Measurements from ENCODE around the gene PSMF1. TPM values are rescaled to one million over a fixed set of nuclear protein-coding genes. Genes with fewer than 3 reads are reported as not detected.

The PSMF1 gene
- total and polyA plus RNA-seq, 2 of the 13 experiments (the other 11 are each of a cell fraction or from before 2014, with no cell fraction given): 82.5 to 86.0 TPM

- TF ChIP-seq ZNF513 (CRISPR knock-in tag; conservative IDR thresholded peaks at IDR 0.05): no peak
- peak; percentile 49; the same call in 1 of the 2 replicates for TF ChIP-seq ZNF543 (CRISPR knock-in tag; IDR thresholded peaks at IDR 0.05)
- TF ChIP-seq CCDC6 (CRISPR knock-in tag; IDR thresholded peaks at IDR 0.05): 0 out of 2 replicates have a peak, but pooled peaks have one; percentile 45
- TF ChIP-seq ZNF598 (CRISPR knock-in tag; IDR thresholded peaks at IDR 0.05; ENCODE audit: borderline replicate concordance): peak; percentile 96; the same call in 1 of the 2 replicates
- 0 out of 2 replicates have a peak, but pooled peaks have one; percentile 11 for TF ChIP-seq ISX (CRISPR knock-in tag; conservative IDR thresholded peaks at IDR 0.05)
- TF ChIP-seq RNF2 (conservative IDR thresholded peaks at IDR 0.05; ENCODE audit: low read depth): 0 out of 2 replicates have a peak, but pooled peaks have one; percentile 53
- no peak for TF ChIP-seq TEF (CRISPR knock-in tag; IDR thresholded peaks at IDR 0.05)
- TF ChIP-seq ZFX (CRISPR knock-in tag; IDR thresholded peaks at IDR 0.05; ENCODE audit: low read depth): peak; percentile 82; the same call in 1 of the 2 replicates
- no peak for TF ChIP-seq ZBTB40 (IDR thresholded peaks at IDR 0.05)
- TF ChIP-seq ZBTB40 (CRISPR knock-in tag; IDR thresholded peaks at IDR 0.05): peak; percentile 45; the same call in 1 of the 2 replicates
- TF ChIP-seq NFKB2 (CRISPR knock-in tag; IDR thresholded peaks at IDR 0.05; ENCODE audit: borderline replicate concordance): peak; percentile 93
- TF ChIP-seq CSRNP1 (CRISPR knock-in tag; IDR thresholded peaks at IDR 0.05): 0 out of 2 replicates have a peak, but pooled peaks have one; percentile 17
- TF ChIP-seq HNRNPL (IDR thresholded peaks at IDR 0.05; ENCODE audit: low read depth, low read length): peak; percentile 63; the same call in 1 of the 2 replicates
- TF ChIP-seq ZFP36 (IDR thresholded peaks at IDR 0.05; ENCODE audit: borderline replicate concordance, low read depth, low read length, partially characterized antibody): no peak
Observed at GRCh38 chr20:1184638-1185315, 66.4 kb downstream of the PSMF1 start, which contains the start of gene TMEM74B (continued).
